ENCODE data around the gene ABCB11.
"Not testable (repeated sequence)": the region's sequence is repeated elsewhere in the genome, so short reads cannot be mapped to it uniquely, and the experiment has no call there.

ABCB11 gene

GRCh38 chr2:169018390-169018789 is 12.7 kb downstream of the ABCB11 start:
- no peaks in the 10 kb centered on the region for H3K9me3 ChIP-seq (ENCODE audit: control insufficient read depth, insufficient read depth, low read length)
- no CpG with 5 or more reads among the region's 3 CpGs for WGBS (ENCODE audit: insufficient coverage, insufficient read length)
- H3K4me1 ChIP-seq (ENCODE audit: control insufficient read depth, insufficient read depth, low read length), result no peaks in the 10 kb centered on the region

GRCh38 chr2:169015943-169016342 is 15.2 kb downstream of the ABCB11 start:
- H3K4me3 ChIP-seq (ENCODE audit: low read length), result no peak overlapping the region
- H3K27me3 ChIP-seq (ENCODE audit: control insufficient read depth, insufficient read depth, low read length), result no peaks in the 10 kb centered on the region
- no peaks in the 10 kb centered on the region for H3K9me3 ChIP-seq (ENCODE audit: control insufficient read depth, insufficient read depth, low read length)
- H3K36me3 ChIP-seq (ENCODE audit: control insufficient read depth, insufficient read depth, low read length), result no peaks in the 10 kb centered on the region
- no peaks in the 10 kb centered on the region for H3K4me1 ChIP-seq (ENCODE audit: control insufficient read depth, insufficient read depth, low read length)
- DNase-seq (ENCODE audit: low read depth, low spot score), result no peak
- WGBS (ENCODE audit: insufficient coverage, insufficient read length), result 100% methylated on average over 3 of the region's 4 CpGs
- no peak overlapping the region for H3K27ac ChIP-seq (ENCODE audit: low read length)

More at GRCh38 chr2:169018390-169018789, 12.7 kb downstream of the ABCB11 start:
- Histone ChIP-seq H3K27ac (ENCODE audit: low read length) (no peak overlapping the region), H3K36me3 (ENCODE audit: control insufficient read depth, insufficient read depth, low read length) (no peaks in the 10 kb centered on the region), H3K27me3 (ENCODE audit: control insufficient read depth, insufficient read depth, low read length) (no peaks in the 10 kb centered on the region), H3K4me3 (ENCODE audit: low read length) (no peak overlapping the region)
- no peak for DNase-seq (ENCODE audit: low read depth, low spot score)

GRCh38 chr2:169014780-169015179 is 16.3 kb downstream of the ABCB11 start:
- WGBS (ENCODE audit: insufficient coverage, insufficient read length), result no CpG with 5 or more reads among the region's 3 CpGs
- no peak overlapping the region for H3K27ac ChIP-seq (ENCODE audit: low read length)
- no peaks in the 10 kb centered on the region for H3K27me3 ChIP-seq (ENCODE audit: control insufficient read depth, insufficient read depth, low read length)
- no peak for DNase-seq (ENCODE audit: low read depth, low spot score)
- H3K9me3 ChIP-seq (ENCODE audit: control insufficient read depth, insufficient read depth, low read length), result no peaks in the 10 kb centered on the region
- H3K4me1 ChIP-seq (ENCODE audit: control insufficient read depth, insufficient read depth, low read length), result no peaks in the 10 kb centered on the region
- no peak overlapping the region for H3K4me3 ChIP-seq (ENCODE audit: low read length)
- H3K36me3 ChIP-seq (ENCODE audit: control insufficient read depth, insufficient read depth, low read length), result no peaks in the 10 kb centered on the region

GRCh38 chr2:169013628-169014026 is 17.5 kb downstream of the ABCB11 start:
- no peaks in the 10 kb centered on the region for H3K4me1 ChIP-seq (ENCODE audit: control insufficient read depth, insufficient read depth, low read length)
- no CpG with 5 or more reads among the region's 4 CpGs for WGBS (ENCODE audit: insufficient coverage, insufficient read length)
- no peaks in the 10 kb centered on the region for H3K9me3 ChIP-seq (ENCODE audit: control insufficient read depth, insufficient read depth, low read length)
- no peak for DNase-seq (ENCODE audit: low read depth, low spot score)
- no peak overlapping the region for H3K27ac ChIP-seq (ENCODE audit: low read length)
- no peak overlapping the region for H3K4me3 ChIP-seq (ENCODE audit: low read length)
- H3K27me3 ChIP-seq (ENCODE audit: control insufficient read depth, insufficient read depth, low read length), result no peaks in the 10 kb centered on the region
- no peaks in the 10 kb centered on the region for H3K36me3 ChIP-seq (ENCODE audit: control insufficient read depth, insufficient read depth, low read length)

GRCh38 chr2:169012812-169013627 is 18.1 kb downstream of the ABCB11 start:
- no CpG with 5 or more reads among the region's 6 CpGs for WGBS (ENCODE audit: insufficient coverage, insufficient read length)
- H3K27me3 ChIP-seq (ENCODE audit: control insufficient read depth, insufficient read depth, low read length), result no peaks in the 10 kb centered on the region
- H3K27ac ChIP-seq (ENCODE audit: low read length), result no peak overlapping the region
- H3K36me3 ChIP-seq (ENCODE audit: control insufficient read depth, insufficient read depth, low read length), result no peaks in the 10 kb centered on the region
- H3K9me3 ChIP-seq (ENCODE audit: control insufficient read depth, insufficient read depth, low read length), result no peaks in the 10 kb centered on the region
- no peaks in the 10 kb centered on the region for H3K4me1 ChIP-seq (ENCODE audit: control insufficient read depth, insufficient read depth, low read length)
- no peak overlapping the region for H3K4me3 ChIP-seq (ENCODE audit: low read length)
- DNase-seq (ENCODE audit: low read depth, low spot score), result no peak

- not testable (repeated sequence) for DNase-seq (ENCODE audit: low read depth, low spot score); H3K4me1 ChIP-seq (ENCODE audit: control insufficient read depth, insufficient read depth, low read length); H3K27ac ChIP-seq (ENCODE audit: low read length); H3K9me3 ChIP-seq (ENCODE audit: control insufficient read depth, insufficient read depth, low read length); H3K36me3 ChIP-seq (ENCODE audit: control insufficient read depth, insufficient read depth, low read length); H3K27me3 ChIP-seq (ENCODE audit: control insufficient read depth, insufficient read depth, low read length); H3K4me3 ChIP-seq (ENCODE audit: low read length)
- no CpG with 5 or more reads among the region's 5 CpGs for WGBS (ENCODE audit: insufficient coverage, insufficient read length)
Observed at GRCh38 chr2:169012191-169012792, 18.8 kb downstream of the ABCB11 start.

DNA sequence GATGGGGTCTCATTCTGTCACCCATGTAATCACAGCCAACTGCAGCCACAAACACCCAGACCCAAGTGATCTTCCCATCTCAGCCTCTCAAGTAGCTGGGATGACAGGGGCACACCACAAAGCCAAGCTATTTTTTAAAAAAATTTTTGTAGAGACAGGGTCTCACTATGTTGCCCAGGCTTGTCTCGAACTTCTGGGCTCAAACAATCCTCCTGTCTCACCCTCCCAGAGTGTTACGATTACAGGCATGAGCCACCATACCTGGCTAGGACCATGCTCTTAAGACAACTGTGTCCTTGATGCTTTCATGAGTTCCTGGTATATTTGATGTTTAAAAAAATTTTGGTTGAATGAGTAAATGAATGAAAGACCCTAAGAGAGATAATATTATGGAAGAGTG is 19.4 kb downstream of the ABCB11 start:
- Histone ChIP-seq H3K4me3 (ENCODE audit: low read length) (no peak overlapping the region), H3K27ac (ENCODE audit: low read length) (no peak overlapping the region), H3K27me3 (ENCODE audit: control insufficient read depth, insufficient read depth, low read length) (no peaks in the 10 kb centered on the region), H3K36me3 (ENCODE audit: control insufficient read depth, insufficient read depth, low read length) (no peaks in the 10 kb centered on the region), H3K9me3 (ENCODE audit: control insufficient read depth, insufficient read depth, low read length) (no peaks in the 10 kb centered on the region), H3K4me1 (ENCODE audit: control insufficient read depth, insufficient read depth, low read length) (no peaks in the 10 kb centered on the region)
- no peak for DNase-seq (ENCODE audit: low read depth, low spot score)
- WGBS (ENCODE audit: insufficient coverage, insufficient read length), result no CpG with 5 or more reads among the region's 2 CpGs

GRCh38 chr2:169010633-169011460 is 20.3 kb downstream of the ABCB11 start:
- no CpG with 5 or more reads among the region's 8 CpGs for WGBS (ENCODE audit: insufficient coverage, insufficient read length)
- no peak for DNase-seq (ENCODE audit: low read depth, low spot score)

GRCh38 chr2:169009865-169010579 is 21.1 kb downstream of the ABCB11 start:
- H3K36me3 ChIP-seq (ENCODE audit: control insufficient read depth, insufficient read depth, low read length), result no peaks in the 10 kb centered on the region
- H3K4me3 ChIP-seq (ENCODE audit: low read length), result no peak overlapping the region
- H3K4me1 ChIP-seq (ENCODE audit: control insufficient read depth, insufficient read depth, low read length), result no peaks in the 10 kb centered on the region
- WGBS (ENCODE audit: insufficient coverage, insufficient read length), result no CpG with 5 or more reads among the region's 3 CpGs
- H3K9me3 ChIP-seq (ENCODE audit: control insufficient read depth, insufficient read depth, low read length), result no peaks in the 10 kb centered on the region
- no peaks in the 10 kb centered on the region for H3K27me3 ChIP-seq (ENCODE audit: control insufficient read depth, insufficient read depth, low read length)
- no peak for DNase-seq (ENCODE audit: low read depth, low spot score)
- no peak overlapping the region for H3K27ac ChIP-seq (ENCODE audit: low read length)

More at GRCh38 chr2:169010633-169011460, 20.3 kb downstream of the ABCB11 start:
- H3K27ac ChIP-seq (ENCODE audit: low read length), result no peak overlapping the region
- H3K4me3 ChIP-seq (ENCODE audit: low read length), result no peak overlapping the region
- H3K4me1 ChIP-seq (ENCODE audit: control insufficient read depth, insufficient read depth, low read length), result no peaks in the 10 kb centered on the region
- no peaks in the 10 kb centered on the region for H3K9me3 ChIP-seq (ENCODE audit: control insufficient read depth, insufficient read depth, low read length)
- no peaks in the 10 kb centered on the region for H3K36me3 ChIP-seq (ENCODE audit: control insufficient read depth, insufficient read depth, low read length)
- H3K27me3 ChIP-seq (ENCODE audit: control insufficient read depth, insufficient read depth, low read length), result no peaks in the 10 kb centered on the region

DNA sequence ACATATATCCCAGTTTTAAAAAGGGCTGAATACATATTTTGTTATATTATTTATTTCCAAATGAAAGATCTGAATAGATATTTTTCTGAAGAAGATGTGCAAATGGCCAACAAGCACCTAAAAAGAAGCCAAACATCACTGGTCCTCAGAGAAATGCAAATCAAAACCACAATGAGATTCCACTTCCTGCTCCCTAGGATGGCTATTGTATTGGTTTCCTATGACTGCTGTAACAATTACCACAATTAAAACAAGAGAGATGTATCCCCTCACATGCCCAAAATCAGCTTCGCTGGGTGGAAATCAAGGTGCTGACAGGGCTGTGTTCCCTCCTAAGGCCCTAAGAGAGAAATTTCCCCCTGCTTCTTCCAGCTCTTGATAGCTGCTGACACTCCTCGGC is 23.2 kb downstream of the ABCB11 start:
- Histone ChIP-seq H3K27me3 (ENCODE audit: control insufficient read depth, insufficient read depth, low read length) (no peaks in the 10 kb centered on the region), H3K36me3 (ENCODE audit: control insufficient read depth, insufficient read depth, low read length) (no peaks in the 10 kb centered on the region), H3K27ac (ENCODE audit: low read length) (no peak overlapping the region), H3K9me3 (ENCODE audit: control insufficient read depth, insufficient read depth, low read length) (no peaks in the 10 kb centered on the region), H3K4me3 (ENCODE audit: low read length) (no peak overlapping the region), H3K4me1 (ENCODE audit: control insufficient read depth, insufficient read depth, low read length) (no peaks in the 10 kb centered on the region)
- no CpG with 5 or more reads among the region's 2 CpGs for WGBS (ENCODE audit: insufficient coverage, insufficient read length)
- no peak for DNase-seq (ENCODE audit: low read depth, low spot score)
